Upper lobe of left lung (tissue), 4 donors: Measurements from ENCODE around the gene SHISA6.
"Not testable (repeated sequence)": the region's sequence is repeated elsewhere in the genome, so short reads cannot be mapped to it uniquely, and the experiment has no call there.

Source experiments
- CTCF ChIP-seq, 6 experiments: fragments of 450-650 bp in 4 of 6; fragments of 200-600 bp in 2 of 6; sonication (generic) in 2 of 6; IDR thresholded peaks; one replicate each; pipeline ENCODE4 v1.5.1; 2016 to 2019; ENCODE audit warnings: antibody characterized with exemption in 6 of 6
- POLR2A ChIP-seq, 4 donors: fragments of 450-650 bp; IDR thresholded peaks; one replicate each; pipeline ENCODE4 v1.5.1; 2016 to 2017; ENCODE audit warnings: antibody characterized with exemption in 4 of 4, mild to moderate bottlenecking in 2 of 4

GRCh38 chr17:11316451-11316850, 75.4 kb downstream of the SHISA6 start:
- not testable (repeated sequence) for TF ChIP-seq POLR2A, CTCF (IDR thresholded peaks at IDR 0.05)
